ENCODE measurements around the gene NTM. TPM values are rescaled to one million over a fixed set of nuclear protein-coding genes. Genes with fewer than 3 reads are reported as not detected.

The NTM gene
- total RNA-seq, 4 donors from 2014 or later: 1.4 to 5.7 TPM; not detected in 2

DNA sequence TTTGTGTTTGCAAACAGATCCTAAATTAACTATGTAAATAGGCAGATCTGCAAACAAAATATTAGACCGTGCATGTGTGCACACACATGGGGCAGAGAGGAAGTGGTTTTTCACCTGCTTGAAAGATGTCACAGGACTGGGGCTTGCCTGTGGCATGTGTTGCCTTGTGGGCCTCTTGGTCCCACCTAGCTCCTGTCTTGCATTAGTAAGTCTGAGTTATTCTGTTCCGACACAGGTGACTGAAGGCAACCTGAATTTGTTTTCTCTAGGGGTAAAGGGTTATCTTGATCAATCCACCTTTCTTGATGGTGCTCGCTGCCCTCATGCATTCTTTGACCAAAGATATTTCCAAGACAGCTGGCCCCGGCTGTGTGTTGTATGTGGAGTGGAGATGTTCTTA, 667.5 kb downstream of the NTM start:
- Histone ChIP-seq H3K4me3 (no peak overlapping the region), H3K36me3 (no peaks in the 10 kb centered on the region), H3K4me1 (no peaks in the 10 kb centered on the region), H3K27me3 (no peaks in the 10 kb centered on the region), H3K9me3 (no peaks in the 10 kb centered on the region), H3K27ac (no peak overlapping the region)
- no peak for TF ChIP-seq POLR2A (IDR thresholded peaks at IDR 0.05)
- TF ChIP-seq, protein P1, sequence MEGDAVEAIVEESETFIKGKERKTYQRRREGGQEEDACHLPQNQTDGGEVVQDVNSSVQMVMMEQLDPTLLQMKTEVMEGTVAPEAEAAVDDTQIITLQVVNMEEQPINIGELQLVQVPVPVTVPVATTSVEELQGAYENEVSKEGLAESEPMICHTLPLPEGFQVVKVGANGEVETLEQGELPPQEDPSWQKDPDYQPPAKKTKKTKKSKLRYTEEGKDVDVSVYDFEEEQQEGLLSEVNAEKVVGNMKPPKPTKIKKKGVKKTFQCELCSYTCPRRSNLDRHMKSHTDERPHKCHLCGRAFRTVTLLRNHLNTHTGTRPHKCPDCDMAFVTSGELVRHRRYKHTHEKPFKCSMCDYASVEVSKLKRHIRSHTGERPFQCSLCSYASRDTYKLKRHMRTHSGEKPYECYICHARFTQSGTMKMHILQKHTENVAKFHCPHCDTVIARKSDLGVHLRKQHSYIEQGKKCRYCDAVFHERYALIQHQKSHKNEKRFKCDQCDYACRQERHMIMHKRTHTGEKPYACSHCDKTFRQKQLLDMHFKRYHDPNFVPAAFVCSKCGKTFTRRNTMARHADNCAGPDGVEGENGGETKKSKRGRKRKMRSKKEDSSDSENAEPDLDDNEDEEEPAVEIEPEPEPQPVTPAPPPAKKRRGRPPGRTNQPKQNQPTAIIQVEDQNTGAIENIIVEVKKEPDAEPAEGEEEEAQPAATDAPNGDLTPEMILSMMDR (IDR thresholded peaks at IDR 0.05): no peak
- intact Hi-C loops (cut with DNase I; ENCODE audit: low total_unique reads): no loop called here
- DNase-seq: no peak

GRCh38 chr11:132039521-132039920, 669.1 kb downstream of the NTM start:
- no peaks in the 10 kb centered on the region for H3K27me3 ChIP-seq
- no peaks in the 10 kb centered on the region for H3K4me1 ChIP-seq
- TF ChIP-seq, protein P1 (IDR thresholded peaks at IDR 0.05): no peak
- no peak for TF ChIP-seq POLR2A (IDR thresholded peaks at IDR 0.05)
- no peak for DNase-seq
- no peak overlapping the region for H3K4me3 ChIP-seq
- intact Hi-C loops (cut with DNase I; ENCODE audit: low total_unique reads): no loop called here
- no peaks in the 10 kb centered on the region for H3K9me3 ChIP-seq
- no peak overlapping the region for H3K27ac ChIP-seq
- no peaks in the 10 kb centered on the region for H3K36me3 ChIP-seq

GRCh38 chr11:132042296-132042695, 671.9 kb downstream of the NTM start:
- no peaks in the 10 kb centered on the region for H3K27me3 ChIP-seq
- no peak overlapping the region for H3K4me3 ChIP-seq
- H3K9me3 ChIP-seq: no peaks in the 10 kb centered on the region
- H3K27ac ChIP-seq: no peak overlapping the region
- TF ChIP-seq, protein P1 (IDR thresholded peaks at IDR 0.05): no peak
- no peak for TF ChIP-seq POLR2A (IDR thresholded peaks at IDR 0.05)
- intact Hi-C loops (cut with DNase I; ENCODE audit: low total_unique reads): no loop called here
- no peaks in the 10 kb centered on the region for H3K36me3 ChIP-seq
- H3K4me1 ChIP-seq: no peaks in the 10 kb centered on the region
- no peak for DNase-seq

DNA sequence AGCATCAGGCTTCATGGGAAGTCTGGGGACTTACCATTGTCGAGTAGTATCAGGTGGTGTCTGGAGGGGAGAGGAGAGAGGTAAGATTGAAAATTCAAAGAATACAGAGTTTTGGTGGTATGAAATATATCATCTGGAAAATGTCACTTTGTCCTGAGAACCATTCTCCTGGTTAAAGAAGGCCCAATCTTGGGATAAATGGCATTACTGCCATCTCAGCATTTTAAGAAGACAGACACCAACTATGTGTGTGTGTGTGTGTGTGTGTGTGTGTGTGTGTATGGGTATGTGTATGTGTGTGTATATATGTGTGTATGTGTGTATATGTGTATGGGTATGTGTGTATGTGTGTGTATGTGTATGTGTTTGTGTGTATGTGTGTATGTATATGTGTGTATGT, 673.3 kb downstream of the NTM start:
- H3K36me3 ChIP-seq: no peaks in the 10 kb centered on the region
- intact Hi-C loops (cut with DNase I; ENCODE audit: low total_unique reads): no loop called here
- H3K27me3 ChIP-seq: no peaks in the 10 kb centered on the region
- no peaks in the 10 kb centered on the region for H3K9me3 ChIP-seq
- DNase-seq: no peak
- H3K27ac ChIP-seq: no peak overlapping the region
- no peaks in the 10 kb centered on the region for H3K4me1 ChIP-seq
- no peak for TF ChIP-seq POLR2A (IDR thresholded peaks at IDR 0.05)
- TF ChIP-seq, protein P1 (IDR thresholded peaks at IDR 0.05): no peak
- H3K4me3 ChIP-seq: no peak overlapping the region

DNA sequence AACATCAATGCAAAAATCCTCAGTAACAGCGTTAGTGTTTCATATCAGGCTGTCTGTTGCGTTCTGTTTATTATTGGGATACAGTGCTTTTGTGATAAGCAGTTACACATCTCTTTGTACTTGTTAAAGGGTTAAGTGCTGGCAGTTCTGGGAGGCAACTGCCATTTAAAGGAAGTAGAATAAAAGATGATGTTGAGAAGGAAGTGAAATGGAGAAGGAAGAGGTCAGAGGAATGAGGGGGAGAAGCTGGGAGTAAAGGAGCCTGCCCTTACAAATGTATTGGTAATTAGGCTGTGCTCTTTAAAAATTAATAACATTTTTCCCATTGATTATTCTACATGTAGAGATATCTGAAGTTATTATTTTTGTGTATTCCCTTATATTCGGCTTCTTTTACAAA, 674.7 kb downstream of the NTM start:
- Histone ChIP-seq H3K27ac (no peak overlapping the region), H3K4me3 (no peak overlapping the region), H3K36me3 (no peaks in the 10 kb centered on the region), H3K9me3 (no peaks in the 10 kb centered on the region), H3K4me1 (no peaks in the 10 kb centered on the region), H3K27me3 (no peaks in the 10 kb centered on the region)
- no peak for DNase-seq
- intact Hi-C loops (cut with DNase I; ENCODE audit: low total_unique reads): no loop called here
- TF ChIP-seq, protein P1 (IDR thresholded peaks at IDR 0.05): no peak
- no peak for TF ChIP-seq POLR2A (IDR thresholded peaks at IDR 0.05)

Data from uterus (tissue), 4 donors.